GM08714 (cell line): ENCODE results near the gene CACNA1G.

Experiments
- H3K4me3 ChIP-seq: fragments of 200-500 bp; sonication (Bioruptor generic); 2 replicates; pipeline ENCODE4 v1.5.1; 2014; ENCODE audit warnings: mild to moderate bottlenecking, low read length, inconsistent platforms
- ZNF274 ChIP-seq: IDR thresholded peaks from 2 replicates; pipeline ENCODE4 v1.6.1; 2012; ENCODE audit warnings: mild to moderate bottlenecking, low read depth, low read length

The CACNA1G gene

DNA sequence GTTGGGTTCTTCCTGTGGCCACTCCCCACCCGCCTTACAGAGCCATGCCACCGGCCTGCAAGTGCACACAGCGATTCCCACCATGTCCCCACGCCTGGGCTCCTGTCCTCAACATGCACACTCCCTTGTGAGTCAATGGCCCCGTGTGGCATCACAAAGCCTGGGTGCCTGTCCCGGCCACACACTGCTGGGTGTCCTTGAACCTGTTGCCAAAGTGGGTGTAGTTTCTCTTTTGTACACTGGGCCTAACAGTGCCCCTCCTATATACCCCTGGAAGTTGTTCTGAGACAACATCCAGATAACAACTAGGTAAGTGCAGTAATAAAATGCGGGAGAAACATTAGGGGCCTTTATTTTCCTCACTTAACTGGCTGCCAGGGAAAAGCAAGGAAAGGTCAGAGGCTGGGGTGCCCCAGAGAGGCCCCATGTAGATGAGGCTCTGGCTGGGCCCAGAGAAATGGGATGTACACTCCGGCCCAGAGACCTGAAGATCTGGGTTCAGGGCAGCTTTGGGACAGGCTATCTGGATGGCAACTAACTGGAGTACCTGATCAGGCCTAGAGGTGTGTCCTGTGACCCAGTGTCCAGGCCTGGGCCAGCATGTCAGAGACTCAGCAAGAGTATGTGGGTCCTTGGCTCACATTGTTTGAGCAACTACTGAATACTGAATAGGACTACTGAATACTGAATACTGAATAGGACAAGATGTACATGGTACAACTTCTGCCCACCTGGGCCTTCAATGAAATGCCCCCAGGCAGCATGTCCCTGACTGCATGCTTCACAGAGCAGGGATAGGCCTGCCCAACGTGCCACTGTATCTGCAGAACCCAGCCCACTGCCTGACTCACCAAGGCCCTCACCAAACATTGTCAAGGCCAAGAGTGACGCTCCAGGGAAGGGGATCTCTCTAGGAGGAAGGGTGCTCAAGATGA, 82.5 kb downstream of the CACNA1G start:
- no peak overlapping the region for H3K4me3 ChIP-seq
- TF ChIP-seq ZNF274, result no peak

DNA sequence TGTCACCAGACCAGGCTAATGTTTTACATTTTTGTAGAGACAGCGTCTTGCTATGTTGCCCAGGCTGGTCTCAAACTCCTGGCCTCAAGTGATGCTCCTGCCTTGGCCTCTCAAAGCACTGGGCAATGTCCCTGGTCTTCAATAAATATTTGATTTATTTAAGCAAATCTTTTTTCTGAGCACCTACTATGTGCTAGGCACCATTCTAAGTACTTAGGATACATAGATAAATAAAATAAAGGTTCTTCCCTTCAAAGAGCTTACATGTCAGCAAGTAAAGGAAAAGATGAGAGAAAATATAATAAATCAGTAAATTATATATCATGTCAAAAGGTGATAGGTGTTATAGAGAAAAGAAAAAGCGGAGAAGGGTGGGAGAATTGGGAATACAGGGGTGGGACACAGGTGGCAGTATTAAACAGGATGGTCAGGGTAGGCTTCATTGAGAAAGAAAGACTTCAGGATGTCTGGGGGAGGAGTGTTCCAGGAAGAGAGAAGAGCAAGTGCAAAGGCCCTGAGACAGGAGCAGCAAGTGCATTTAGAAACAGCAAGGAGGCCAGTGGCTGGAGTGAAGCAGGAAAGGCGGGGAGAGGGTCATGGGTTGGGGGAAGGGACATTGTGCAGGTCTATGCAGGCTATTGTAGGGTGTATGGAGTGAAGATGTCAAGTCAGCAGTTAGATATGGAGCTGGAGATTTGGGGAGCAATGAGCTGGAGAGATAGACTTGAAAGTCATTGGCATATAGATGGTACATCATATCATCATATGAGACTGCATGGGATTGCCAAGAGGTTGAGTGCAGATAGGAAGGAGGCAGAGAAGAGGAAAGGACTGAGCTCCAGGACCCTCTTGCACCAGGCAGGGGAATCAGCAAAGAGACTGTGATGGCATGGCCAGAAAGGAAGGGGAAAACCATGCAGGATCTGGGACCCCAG, 85.5 kb downstream of the CACNA1G start:
- H3K4me3 ChIP-seq, result no peak overlapping the region
- no peak for TF ChIP-seq ZNF274

DNA sequence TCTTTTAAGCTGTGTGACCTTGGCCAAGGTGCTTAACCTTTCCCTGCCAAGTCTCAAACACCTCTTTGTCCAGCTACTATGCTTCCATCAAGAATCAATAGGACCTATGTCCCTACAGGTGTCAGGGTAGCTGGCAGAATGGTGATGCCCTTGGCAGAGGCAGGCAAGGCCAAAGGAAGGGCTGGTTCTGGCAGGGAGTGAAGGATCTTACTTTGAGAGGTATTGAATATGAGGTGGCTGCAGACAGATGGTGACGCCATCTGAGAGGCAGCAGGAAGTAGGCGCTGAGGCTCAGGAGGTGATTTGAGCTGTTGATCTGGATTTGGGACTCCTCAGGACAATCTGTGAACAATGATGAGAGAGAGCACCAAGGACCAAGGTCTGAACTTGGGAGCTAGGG, 86.7 kb downstream of the CACNA1G start:
- H3K4me3 ChIP-seq, result no peak overlapping the region
- no peak for TF ChIP-seq ZNF274

DNA sequence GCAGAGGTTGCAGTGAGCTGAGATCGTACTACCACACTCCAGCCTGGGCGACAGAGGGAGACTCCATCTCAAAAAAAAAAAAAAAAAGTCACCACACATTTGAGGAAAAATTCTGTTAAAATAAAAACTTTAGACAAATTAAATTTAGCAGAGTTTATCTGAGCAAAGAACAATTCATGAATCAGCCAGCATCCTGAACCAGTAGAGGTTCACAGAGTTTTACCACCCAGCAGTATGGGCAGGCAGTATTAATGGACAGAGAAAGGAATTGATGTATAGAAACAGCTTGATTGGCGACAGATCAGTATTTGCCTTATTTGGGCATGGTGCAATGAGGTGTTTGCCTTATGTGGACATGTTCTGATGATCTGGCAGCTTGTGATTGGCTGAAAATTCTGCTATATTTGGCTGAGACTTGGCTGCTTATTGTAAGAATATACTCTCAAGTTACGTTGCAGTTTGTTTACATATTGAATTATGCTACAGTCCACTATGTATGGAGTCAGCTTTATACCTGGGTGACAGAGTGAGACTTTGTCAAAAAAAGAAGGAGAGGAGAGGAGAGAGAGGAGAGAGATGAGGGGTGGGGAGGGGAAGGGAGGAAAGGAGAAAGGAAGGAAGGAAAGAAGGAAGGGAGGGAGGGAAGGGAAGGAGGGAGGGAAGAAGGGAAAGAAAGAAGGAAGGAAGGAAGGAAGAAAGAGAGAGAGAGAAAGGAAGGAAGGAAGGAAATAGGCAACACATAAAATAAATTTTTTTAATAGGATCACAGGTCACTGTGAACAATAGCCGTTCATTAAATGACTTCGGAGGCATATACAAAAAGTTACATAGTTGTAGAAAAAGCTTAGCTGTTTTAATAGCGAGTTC, 88.8 kb downstream of the CACNA1G start:
- no peak overlapping the region for H3K4me3 ChIP-seq
- no peak for TF ChIP-seq ZNF274

DNA sequence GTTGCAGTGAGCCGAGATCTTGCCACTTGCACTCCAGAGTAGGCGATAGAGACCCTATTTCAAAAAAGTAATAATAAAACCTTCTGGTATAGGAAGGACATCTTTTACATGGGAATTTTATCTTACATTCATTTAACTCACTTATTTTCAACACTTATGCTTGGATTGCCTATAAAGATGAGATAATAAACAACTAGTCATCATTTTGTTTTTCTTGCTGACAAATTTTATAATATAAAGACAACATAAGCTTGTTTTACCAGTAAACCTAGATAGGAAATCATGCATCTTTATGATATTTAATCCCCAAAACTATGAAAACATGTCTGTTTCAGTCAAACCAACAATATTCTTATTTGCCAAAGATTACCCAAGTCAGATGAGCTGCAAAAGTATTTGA, 91.1 kb downstream of the CACNA1G start:
- TF ChIP-seq ZNF274, result no peak
- no peak overlapping the region for H3K4me3 ChIP-seq

DNA sequence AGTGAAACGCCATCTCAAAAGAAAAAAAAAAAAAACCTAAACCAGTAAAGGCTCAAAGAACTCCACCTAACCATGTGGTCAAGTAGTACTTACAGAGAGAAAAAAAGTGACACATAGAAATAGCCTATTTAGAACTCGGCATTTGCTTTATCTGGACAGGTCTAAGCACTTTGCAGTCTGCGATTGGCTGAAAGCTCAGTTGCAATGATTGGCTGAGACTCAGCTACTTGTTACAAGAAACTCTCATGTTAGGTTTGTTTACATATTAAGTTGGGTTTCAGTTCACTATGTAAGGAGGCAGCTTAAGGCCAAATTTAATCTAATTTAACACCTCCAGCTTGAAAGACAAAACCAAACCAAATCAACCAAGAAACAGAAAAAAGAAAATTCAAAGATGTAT, 93.2 kb downstream of the CACNA1G start:
- no peak for TF ChIP-seq ZNF274
- H3K4me3 ChIP-seq, result no peak overlapping the region

DNA sequence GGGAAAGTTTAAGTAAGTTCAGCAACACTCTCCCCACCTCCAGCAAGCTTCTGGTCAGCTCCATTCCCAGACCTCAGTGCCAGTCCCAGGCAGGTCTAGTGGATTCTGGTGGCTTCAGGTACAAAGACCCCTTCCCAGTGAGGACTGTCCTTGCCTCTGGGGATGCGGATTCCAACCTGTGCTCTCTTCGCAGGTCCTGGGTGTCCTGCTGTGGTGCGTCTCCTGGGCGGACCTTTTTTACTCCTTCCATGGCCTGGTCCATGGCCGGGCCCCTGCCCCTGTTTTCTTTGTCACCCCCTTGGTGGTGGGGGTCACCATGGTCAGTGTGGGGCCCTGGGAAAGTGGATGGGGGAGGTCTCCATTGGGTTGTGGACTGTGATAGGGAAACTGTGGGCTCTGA, 96.0 kb downstream of the CACNA1G start:
- no peak for TF ChIP-seq ZNF274
- H3K4me3 ChIP-seq, result no peak overlapping the region

DNA sequence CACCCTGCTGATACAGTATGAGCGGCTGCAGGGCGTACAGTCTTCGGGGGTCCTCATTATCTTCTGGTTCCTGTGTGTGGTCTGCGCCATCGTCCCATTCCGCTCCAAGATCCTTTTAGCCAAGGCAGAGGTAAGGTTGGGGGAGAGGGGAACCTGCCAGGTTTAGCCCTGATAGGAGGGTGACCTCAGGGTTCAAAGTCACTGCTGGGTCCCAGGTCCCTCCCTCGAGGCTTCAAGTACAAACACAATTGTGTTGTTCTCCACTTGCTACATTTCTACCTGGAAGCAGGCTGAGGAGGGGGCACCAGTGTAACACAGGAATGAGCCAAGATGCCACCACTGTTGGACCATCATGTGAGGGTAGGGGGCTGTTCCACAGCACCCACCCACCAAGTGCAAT, 96.5 kb downstream of the CACNA1G start:
- no peak overlapping the region for H3K4me3 ChIP-seq
- TF ChIP-seq ZNF274, result no peak

DNA sequence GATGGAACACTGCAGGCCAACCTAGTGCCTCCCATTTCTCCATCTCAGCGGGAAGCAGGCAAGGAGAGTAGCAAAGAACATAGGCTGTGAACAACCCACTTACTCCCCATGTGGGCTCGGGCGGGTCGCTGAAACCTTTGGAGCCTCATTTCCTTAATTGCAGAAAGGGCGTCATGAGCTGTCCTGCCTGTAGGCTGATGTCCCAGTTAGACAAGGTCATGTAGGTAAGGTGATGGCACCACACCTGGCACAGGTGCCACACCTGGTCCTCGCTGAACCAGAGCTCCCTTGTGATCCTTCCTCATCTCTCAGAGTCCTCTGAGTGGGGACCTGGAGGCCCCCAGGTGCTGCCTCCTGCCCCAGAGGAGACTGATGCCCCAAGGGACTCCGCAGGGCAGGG, 97.1 kb downstream of the CACNA1G start:
- TF ChIP-seq ZNF274, result no peak
- no peak overlapping the region for H3K4me3 ChIP-seq

DNA sequence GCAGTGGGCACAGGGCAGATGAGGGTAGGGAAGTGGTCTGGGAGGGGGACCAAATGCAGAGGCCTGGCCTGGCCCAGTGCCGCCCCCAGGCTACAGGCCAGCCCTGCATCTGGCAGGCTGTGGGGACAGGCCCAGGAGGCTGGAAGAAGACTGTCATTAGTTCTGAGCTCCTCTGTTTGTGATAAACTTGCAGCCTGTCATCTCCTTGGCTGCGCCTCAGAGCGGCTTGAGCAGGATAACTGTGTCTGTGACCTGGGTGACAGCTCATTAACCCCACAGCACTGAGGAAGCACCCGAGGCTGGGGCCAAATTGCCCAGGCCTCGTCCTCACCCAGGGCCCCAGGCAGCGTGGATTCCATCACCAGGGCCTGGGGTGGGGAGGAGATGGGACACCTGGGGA, 98.1 kb downstream of the CACNA1G start:
- no peak for TF ChIP-seq ZNF274
- H3K4me3 ChIP-seq, result no peak overlapping the region

DNA sequence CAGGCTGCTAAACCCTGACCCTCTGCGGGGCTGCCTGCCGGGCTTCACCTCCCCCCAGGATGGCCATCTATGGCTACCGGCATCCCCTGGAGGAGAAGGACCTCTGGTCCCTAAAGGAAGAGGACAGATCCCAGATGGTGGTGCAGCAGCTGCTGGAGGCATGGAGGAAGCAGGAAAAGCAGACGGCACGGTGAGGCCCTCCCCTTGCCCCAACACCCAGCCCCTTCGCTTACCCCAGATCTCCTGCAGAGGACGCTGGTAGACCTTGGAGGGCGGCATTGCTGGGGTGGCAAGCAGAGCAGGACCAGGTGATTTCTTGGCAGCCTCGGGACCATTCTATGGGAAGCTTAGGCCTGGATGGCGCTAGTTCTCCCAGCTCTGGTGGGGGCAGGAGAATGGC, 98.7 kb downstream of the CACNA1G start:
- no peak overlapping the region for H3K4me3 ChIP-seq
- TF ChIP-seq ZNF274, result no peak

DNA sequence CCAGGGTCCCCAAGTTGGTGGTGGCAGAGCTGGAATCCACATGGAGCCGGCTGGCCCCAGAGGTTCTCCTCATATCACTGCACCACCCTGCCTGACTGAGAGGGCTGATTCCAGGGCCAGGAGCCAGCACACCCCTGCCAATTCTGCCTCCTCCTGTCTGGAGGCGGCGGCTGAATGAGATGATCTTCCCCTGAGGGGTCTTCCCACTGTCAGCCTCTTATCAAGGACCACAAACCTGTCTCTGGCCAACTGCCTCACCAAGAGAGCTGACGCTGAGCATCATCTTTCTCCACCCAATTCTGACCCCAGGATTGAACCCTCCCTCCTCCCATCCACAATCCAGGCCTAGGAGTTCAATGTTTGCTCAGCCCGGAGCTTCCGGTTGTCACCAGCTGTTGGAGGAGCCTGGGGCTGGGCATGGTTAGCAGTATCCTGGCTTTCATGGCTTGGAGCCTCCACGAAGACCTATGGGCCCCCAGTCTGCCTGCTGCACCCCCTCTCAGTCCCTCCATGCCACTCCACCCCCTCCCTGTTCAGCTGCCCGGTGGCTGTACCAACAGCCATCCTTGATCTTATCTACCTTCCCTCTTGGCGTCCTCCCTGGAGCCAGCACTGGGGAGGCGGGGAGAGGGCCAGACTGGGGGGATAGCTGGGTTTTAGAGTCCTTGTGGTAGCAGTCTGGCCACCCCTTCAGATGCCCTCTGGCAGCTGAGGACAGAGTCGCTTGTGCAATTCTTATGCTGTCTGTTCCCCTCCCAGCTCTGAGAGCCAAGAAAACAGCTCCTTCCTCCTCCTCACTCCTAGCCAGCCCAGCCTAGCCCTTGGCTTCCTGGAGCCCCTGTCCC, 99.7 kb downstream of the CACNA1G start:
- H3K4me3 ChIP-seq, result no peak overlapping the region

DNA sequence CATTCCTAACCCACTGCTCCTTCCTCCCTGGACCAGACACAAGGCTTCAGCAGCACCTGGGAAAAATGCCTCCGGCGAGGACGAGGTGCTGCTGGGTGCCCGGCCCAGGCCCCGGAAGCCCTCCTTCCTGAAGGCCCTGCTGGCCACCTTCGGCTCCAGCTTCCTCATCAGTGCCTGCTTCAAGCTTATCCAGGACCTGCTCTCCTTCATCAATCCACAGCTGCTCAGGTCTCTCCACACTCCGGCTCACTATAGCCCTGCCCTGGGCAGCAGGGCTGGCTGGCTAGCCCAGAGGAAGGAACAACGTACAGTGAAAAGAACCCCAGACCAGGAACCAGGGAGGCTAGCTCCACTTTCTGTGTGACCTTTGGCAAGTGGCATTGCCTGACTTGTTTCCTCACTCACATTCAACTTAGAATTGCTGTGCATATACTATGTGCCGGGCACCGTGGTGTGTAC, 100.4 kb downstream of the CACNA1G start:
- no peak for TF ChIP-seq ZNF274
- no peak overlapping the region for H3K4me3 ChIP-seq

More for the DNA sequence above, 99.7 kb downstream of the CACNA1G start:
- no peak for TF ChIP-seq ZNF274
